ENCODE measurements around the gene MYB.

Gene MYB

DNA sequence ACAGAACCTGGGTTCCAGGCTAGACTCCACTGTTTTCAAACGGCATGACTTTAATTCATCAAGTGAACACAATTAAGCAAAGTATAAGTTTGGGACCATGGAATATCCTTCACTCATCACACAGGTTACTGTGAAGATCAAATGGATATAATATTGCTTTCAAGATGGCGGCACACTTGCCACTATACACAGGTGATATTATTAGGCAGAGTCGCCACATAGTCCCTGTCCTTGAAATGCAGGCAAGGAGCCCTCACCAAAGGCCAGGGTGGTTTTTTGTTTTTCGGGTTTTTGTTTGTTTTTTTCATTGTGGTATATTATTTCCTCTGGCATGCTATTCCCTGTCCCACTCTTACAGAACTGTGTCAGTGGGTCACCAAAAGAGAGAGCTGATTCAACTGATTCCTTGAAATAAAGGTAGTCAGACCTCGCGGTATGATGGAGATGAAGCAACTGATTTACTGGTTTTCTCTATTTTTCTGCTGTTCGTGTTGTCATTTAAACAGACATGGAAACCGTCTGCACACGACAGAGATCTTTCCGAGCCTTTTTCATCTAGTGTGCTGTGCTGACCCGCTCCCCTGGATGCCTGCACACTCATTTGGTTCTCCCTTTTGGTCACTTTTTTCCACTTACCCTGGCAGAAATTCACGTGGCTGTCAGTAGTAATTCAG, 29.7 kb downstream of the MYB start:
- H3K9me3 ChIP-seq: no peaks in the 10 kb centered on the region
- no peaks in the 10 kb centered on the region for H3K4me1 ChIP-seq
- no peak overlapping the region for H3K4me3 ChIP-seq
- no peaks in the 10 kb centered on the region for H3K36me3 ChIP-seq
- no peak overlapping the region for H3K27ac ChIP-seq
- H3K27me3 ChIP-seq: no peaks in the 10 kb centered on the region
- TF ChIP-seq, protein P1, sequence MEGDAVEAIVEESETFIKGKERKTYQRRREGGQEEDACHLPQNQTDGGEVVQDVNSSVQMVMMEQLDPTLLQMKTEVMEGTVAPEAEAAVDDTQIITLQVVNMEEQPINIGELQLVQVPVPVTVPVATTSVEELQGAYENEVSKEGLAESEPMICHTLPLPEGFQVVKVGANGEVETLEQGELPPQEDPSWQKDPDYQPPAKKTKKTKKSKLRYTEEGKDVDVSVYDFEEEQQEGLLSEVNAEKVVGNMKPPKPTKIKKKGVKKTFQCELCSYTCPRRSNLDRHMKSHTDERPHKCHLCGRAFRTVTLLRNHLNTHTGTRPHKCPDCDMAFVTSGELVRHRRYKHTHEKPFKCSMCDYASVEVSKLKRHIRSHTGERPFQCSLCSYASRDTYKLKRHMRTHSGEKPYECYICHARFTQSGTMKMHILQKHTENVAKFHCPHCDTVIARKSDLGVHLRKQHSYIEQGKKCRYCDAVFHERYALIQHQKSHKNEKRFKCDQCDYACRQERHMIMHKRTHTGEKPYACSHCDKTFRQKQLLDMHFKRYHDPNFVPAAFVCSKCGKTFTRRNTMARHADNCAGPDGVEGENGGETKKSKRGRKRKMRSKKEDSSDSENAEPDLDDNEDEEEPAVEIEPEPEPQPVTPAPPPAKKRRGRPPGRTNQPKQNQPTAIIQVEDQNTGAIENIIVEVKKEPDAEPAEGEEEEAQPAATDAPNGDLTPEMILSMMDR (IDR thresholded peaks at IDR 0.05): no peak
- intact Hi-C loops (cut with DNase I; ENCODE audit: low total_unique reads): loop anchor here (5.0 kb wide), 1 partner anchor 1778 kb away; no protein-coding TSS in a partner anchor
- DNase-seq: no peak

- no peaks in the 10 kb centered on the region for H3K36me3 ChIP-seq
- DNase-seq: no peak
- no peak overlapping the region for H3K27ac ChIP-seq
- H3K27me3 ChIP-seq: no peaks in the 10 kb centered on the region
- H3K4me3 ChIP-seq: no peak overlapping the region
- no peaks in the 10 kb centered on the region for H3K4me1 ChIP-seq
- intact Hi-C loops (cut with DNase I; ENCODE audit: low total_unique reads): loop anchor here (5.0 kb wide), 1 partner anchor 1779 kb away; no protein-coding TSS in a partner anchor
- TF ChIP-seq, protein P1 (IDR thresholded peaks at IDR 0.05): no peak
- H3K9me3 ChIP-seq: no peaks in the 10 kb centered on the region
Measured at GRCh38 chr6:135211306-135211702, 30.2 kb downstream of the MYB start.

GRCh38 chr6:135212020-135212806, 31.1 kb downstream of the MYB start:
- Histone ChIP-seq H3K27me3 (no peaks in the 10 kb centered on the region), H3K4me1 (no peaks in the 10 kb centered on the region), H3K4me3 (no peak overlapping the region), H3K36me3 (no peaks in the 10 kb centered on the region), H3K9me3 (no peaks in the 10 kb centered on the region), H3K27ac (no peak overlapping the region)
- TF ChIP-seq, protein P1 (IDR thresholded peaks at IDR 0.05): no peak
- no peak for DNase-seq
- intact Hi-C loops (cut with DNase I; ENCODE audit: low total_unique reads): loop anchor here (5.0 kb wide), 1 partner anchor 1780 kb away; no protein-coding TSS in a partner anchor

GRCh38 chr6:135212935-135213334, 31.8 kb downstream of the MYB start:
- Histone ChIP-seq H3K27ac (no peak overlapping the region), H3K4me3 (no peak overlapping the region), H3K4me1 (no peaks in the 10 kb centered on the region), H3K36me3 (no peaks in the 10 kb centered on the region), H3K27me3 (no peaks in the 10 kb centered on the region), H3K9me3 (no peaks in the 10 kb centered on the region)
- intact Hi-C loops (cut with DNase I; ENCODE audit: low total_unique reads): loop anchor here (5.0 kb wide), 1 partner anchor 1781 kb away; no protein-coding TSS in a partner anchor
- DNase-seq: no peak
- TF ChIP-seq, protein P1 (IDR thresholded peaks at IDR 0.05): no peak

- no peaks in the 10 kb centered on the region for H3K4me1 ChIP-seq
- TF ChIP-seq, protein P1 (IDR thresholded peaks at IDR 0.05): no peak
- no peak for DNase-seq
- H3K27ac ChIP-seq: no peak overlapping the region
- intact Hi-C loops (cut with DNase I; ENCODE audit: low total_unique reads): loop anchor here (5.0 kb wide), 1 partner anchor 1781 kb away; no protein-coding TSS in a partner anchor
- H3K9me3 ChIP-seq: no peaks in the 10 kb centered on the region
- H3K4me3 ChIP-seq: no peak overlapping the region
- no peaks in the 10 kb centered on the region for H3K27me3 ChIP-seq
- no peaks in the 10 kb centered on the region for H3K36me3 ChIP-seq
Measured at GRCh38 chr6:135213616-135214015, 32.5 kb downstream of the MYB start.
